ENCODE measurements around the gene FCER1G. TPM values are rescaled to one million over a fixed set of nuclear protein-coding genes. Genes with fewer than 3 reads are reported as not detected.

The FCER1G gene
- total and polyA plus RNA-seq, 9 of the 15 experiments (the other 6 are each of a cell fraction or from before 2014, with no cell fraction given), result 0.15 to 0.69 (median 0.31) TPM; not detected in 2

DNA sequence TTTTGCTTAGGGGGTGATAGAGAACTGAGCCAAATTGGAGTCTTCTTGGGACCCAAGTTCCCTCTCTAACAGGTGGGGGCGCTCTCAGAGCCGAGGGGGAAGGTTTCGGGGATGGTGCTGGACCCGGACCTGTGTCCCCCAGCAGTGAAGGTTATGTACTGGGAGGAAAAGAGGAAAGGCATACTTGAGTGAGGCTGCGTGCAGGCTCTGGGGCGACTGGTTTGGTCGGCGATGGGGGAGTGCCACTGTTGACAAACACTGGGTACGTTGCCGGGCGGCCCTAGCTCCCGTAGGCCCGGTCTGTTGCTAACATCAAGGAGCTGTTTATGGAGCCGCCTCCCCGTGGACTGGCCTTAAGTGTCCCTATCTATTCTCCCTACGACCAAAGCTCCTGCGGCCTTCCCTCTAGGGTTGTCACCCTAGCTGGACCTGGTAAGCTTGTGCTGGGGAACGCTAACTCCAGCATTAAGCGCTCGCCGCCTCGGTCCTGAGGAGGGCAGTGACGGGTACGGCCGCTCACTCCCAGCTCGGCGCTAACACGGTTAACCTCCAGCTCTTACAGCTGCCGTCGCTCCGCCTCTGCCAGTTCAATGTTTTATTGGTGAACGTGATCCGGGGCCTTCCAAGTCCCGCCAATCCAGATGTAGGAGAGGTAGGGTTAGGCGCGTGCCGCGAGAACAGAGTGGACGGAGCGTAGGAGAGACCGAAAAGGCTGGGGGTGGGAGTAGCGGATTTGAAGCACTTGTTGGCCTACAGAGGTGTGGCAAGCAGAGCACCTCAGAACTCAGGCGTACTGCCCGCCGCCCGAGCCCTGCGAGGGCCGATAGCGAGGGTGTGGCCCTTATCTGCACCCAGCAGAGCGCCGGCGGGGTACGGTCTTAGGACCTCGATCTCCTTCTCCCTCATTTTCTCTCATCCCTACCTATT is 49.1 kb upstream of the FCER1G start, which contains the start of gene PPOX (continued):
- TF ChIP-seq ZBTB40 (IDR thresholded peaks at IDR 0.05) (peak; percentile 20; the same call in 1 of the 2 replicates), ZBTB40 (CRISPR knock-in tag; IDR thresholded peaks at IDR 0.05) (no peak), ZSCAN29 (IDR thresholded peaks at IDR 0.05) (no peak), OTX1 (CRISPR knock-in tag; IDR thresholded peaks at IDR 0.05) (no peak), SRSF1 (IDR thresholded peaks at IDR 0.05; ENCODE audit: low read depth, low read length) (no peak), KDM5B (IDR thresholded peaks at IDR 0.05; ENCODE audit: insufficient replicate concordance, low read depth, low read length) (peak; percentile 92), TCF15 (CRISPR knock-in tag; IDR thresholded peaks at IDR 0.05) (no peak), CTCFL (IDR thresholded peaks at IDR 0.05; ENCODE audit: borderline replicate concordance, insufficient read depth, low read depth, low read length, poor library complexity, severe bottlenecking) (peak; percentile 78), ZNF644 (tag; IDR thresholded peaks at IDR 0.05; ENCODE audit: low read depth) (peak; percentile 82; the same call in 1 of the 2 replicates), BRCA1 (IDR thresholded peaks at IDR 0.05) (no peak), BRCA1 (CRISPR knock-in tag; IDR thresholded peaks at IDR 0.05) (no peak), ARID2 (IDR thresholded peaks at IDR 0.05) (no peak), U2AF1 (optimal IDR thresholded peaks at IDR 0.05; ENCODE audit: low read depth, low read length) (no peak)
- TF ChIP-seq, protein P1, sequence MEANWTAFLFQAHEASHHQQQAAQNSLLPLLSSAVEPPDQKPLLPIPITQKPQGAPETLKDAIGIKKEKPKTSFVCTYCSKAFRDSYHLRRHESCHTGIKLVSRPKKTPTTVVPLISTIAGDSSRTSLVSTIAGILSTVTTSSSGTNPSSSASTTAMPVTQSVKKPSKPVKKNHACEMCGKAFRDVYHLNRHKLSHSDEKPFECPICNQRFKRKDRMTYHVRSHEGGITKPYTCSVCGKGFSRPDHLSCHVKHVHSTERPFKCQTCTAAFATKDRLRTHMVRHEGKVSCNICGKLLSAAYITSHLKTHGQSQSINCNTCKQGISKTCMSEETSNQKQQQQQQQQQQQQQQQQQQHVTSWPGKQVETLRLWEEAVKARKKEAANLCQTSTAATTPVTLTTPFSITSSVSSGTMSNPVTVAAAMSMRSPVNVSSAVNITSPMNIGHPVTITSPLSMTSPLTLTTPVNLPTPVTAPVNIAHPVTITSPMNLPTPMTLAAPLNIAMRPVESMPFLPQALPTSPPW (CRISPR knock-in tag; IDR thresholded peaks at IDR 0.05), result peak; percentile 73
